ENCODE measurements around the gene CTU2. TPM values are rescaled to one million over a fixed set of nuclear protein-coding genes. Genes with fewer than 3 reads are reported as not detected.

CTU2 gene
- total and polyA plus RNA-seq, 2 of the 4 experiments (the other 2 are of a cell fraction): 12.9 to 18.4 TPM

- no peak overlapping the region for H3K4me2 ChIP-seq (ENCODE audit: low read depth, low read length)
- intact Hi-C loops (cut with micrococcal nuclease): no loop called here
- 0 out of 2 replicates have a peak, but pooled peaks cover 9% of the 10 kb centered on the region for H4K20me1 ChIP-seq (ENCODE audit: insufficient read depth, low read length)
- no peak overlapping the region for H4K5ac ChIP-seq (ENCODE audit: low read depth, low read length)
- H2BK5ac ChIP-seq (ENCODE audit: low read depth, low read length, poor library complexity, severe bottlenecking): no peak overlapping the region
- no peak overlapping the region for H3K56ac ChIP-seq (ENCODE audit: extremely low read depth, insufficient read depth, low read length)
- H2BK20ac ChIP-seq (ENCODE audit: low read depth, low read length): no peak overlapping the region
- no peaks in the 10 kb centered on the region for H3K9me1 ChIP-seq (ENCODE audit: insufficient read depth, low read length)
- BruUV-seq (replicated peaks): no TSS peak
- CTCF ChIA-PET: no interaction called here
- H2AFZ ChIP-seq (replicated peaks; ENCODE audit: low read length, poor library complexity): peak overlapping the region; percentile 41
- no peak overlapping the region for H3K23ac ChIP-seq (ENCODE audit: low read depth, low read length)
- 56% methylated on average over 7 of the region's 32 CpGs; no CpG with 5 or more reads in 1 of the 2 experiments for WGBS, 2 experiments (ENCODE audit: extremely low coverage in 2 of 2, insufficient read length in 1 of 2)
- no peaks in the 10 kb centered on the region; the same call in 1 of the 2 replicates for H3K27me3 ChIP-seq (ENCODE audit: control insufficient read depth, insufficient read depth, low read length)
- H3K4me1 ChIP-seq (ENCODE audit: control insufficient read depth, insufficient read depth, low read length): no peaks in the 10 kb centered on the region
- H3K36me3 ChIP-seq (ENCODE audit: control insufficient read depth, insufficient read depth, low read length): peaks cover 7% of the 10 kb centered on the region; the same call in 1 of the 2 replicates
- ATAC-seq (ENCODE audit: low read depth) (no peak; the same call in 1 of the 2 replicates), DNase-seq (no peak)
- H4K91ac ChIP-seq (ENCODE audit: insufficient read depth, low read depth, low read length): no peak overlapping the region
- H3K27ac ChIP-seq (ENCODE audit: insufficient read depth, low read length): no peak overlapping the region
- H3K79me1 ChIP-seq (ENCODE audit: low read depth in 1 of 2, low read length in 2 of 2): no peaks in the 10 kb centered on the region
- POLR2A ChIA-PET (ENCODE audit: unreplicated experiment): no interaction called here
- H3K14ac ChIP-seq (replicated peaks; ENCODE audit: low read depth, low read length): no peak overlapping the region
- no peak overlapping the region for H3K4me3 ChIP-seq (ENCODE audit: insufficient read depth, low read depth, low read length)
- in situ Hi-C loops (cut with MboI; ENCODE audit: low sequenced_read_pairs): no loop called here
- no peak overlapping the region for H2AK5ac ChIP-seq (ENCODE audit: low read depth, low read length)
- H4K8ac ChIP-seq (ENCODE audit: low read depth in 2 of 2, low read length in 2 of 2): no peak overlapping the region
- H3K9me3 ChIP-seq (ENCODE audit: control insufficient read depth, insufficient read depth, low read length): no peaks in the 10 kb centered on the region
- H3K18ac ChIP-seq (ENCODE audit: low read depth, low read length): no peak overlapping the region
- H3K9ac ChIP-seq (ENCODE audit: low read depth, low read length): no peak overlapping the region
- no peak overlapping the region for H2BK120ac ChIP-seq (ENCODE audit: low read depth, low read length)
- no peak overlapping the region for H2BK15ac ChIP-seq (ENCODE audit: low read depth, low read length)
- H2AK9ac ChIP-seq (replicated peaks; ENCODE audit: low read depth, low read length, poor library complexity): peak overlapping the region; percentile 24
- H3K4ac ChIP-seq (ENCODE audit: low read depth, low read length): no peak overlapping the region
- dilution Hi-C loops (cut with HindIII; ENCODE audit: low sequenced_read_pairs, unreplicated experiment): no loop called here
- TF ChIP-seq MXI1 (IDR thresholded peaks at IDR 0.05; ENCODE audit: borderline replicate concordance, low read depth, low read length) (no peak), RAD21 (IDR thresholded peaks at IDR 0.05; ENCODE audit: low read length) (no peak), FOS (IDR thresholded peaks at IDR 0.05; ENCODE audit: low read depth, low read length) (no peak), NFE2L2 (IDR thresholded peaks at IDR 0.05; ENCODE audit: low read depth, low read length) (no peak), POLR2A (IDR thresholded peaks at IDR 0.05; ENCODE audit: low read depth, low read length) (no peak), BHLHE40 (IDR thresholded peaks at IDR 0.05; ENCODE audit: low read depth, low read length) (no peak)
Measured at GRCh38 chr16:88678224-88678979, 27.9 kb upstream of the CTU2 start.

Measured in IMR-90 (cell line).